Stomach smooth muscle (tissue), 2 donors: ENCODE data around the gene ENKD1.

Experiments used
- H3K27ac ChIP-seq: one replicate; pipeline ENCODE4 v1.7.0; 2013; ENCODE audit warnings: mild to moderate bottlenecking, low read length, inconsistent platforms
- H3K27me3 ChIP-seq, 2 donors: one replicate each; pipeline ENCODE4 v1.7.0; 2013; ENCODE audit warnings: low read length in 2 of 2; ENCODE audit not compliant: insufficient read depth in 2 of 2, control insufficient read depth in 1 of 2
- H3K36me3 ChIP-seq, 2 donors: one replicate each; pipeline ENCODE4 v1.7.0; 2013; ENCODE audit warnings: low read length in 2 of 2; ENCODE audit not compliant: control insufficient read depth in 2 of 2, insufficient read depth in 2 of 2
- H3K4me1 ChIP-seq: one replicate; pipeline ENCODE4 v1.7.0; 2013; ENCODE audit warnings: low read length; ENCODE audit not compliant: control insufficient read depth, insufficient read depth
- H3K4me3 ChIP-seq, 2 donors: one replicate each; pipeline ENCODE4 v1.7.0; 2013; ENCODE audit warnings: low read length in 2 of 2
- H3K9ac ChIP-seq, 2 donors: one replicate each; pipeline ENCODE4 v1.7.0; 2013; ENCODE audit warnings: low read length in 2 of 2, mild to moderate bottlenecking in 1 of 2
- H3K9me3 ChIP-seq, 2 donors: one replicate each; pipeline ENCODE4 v1.7.0; 2013; ENCODE audit warnings: low read length in 2 of 2; ENCODE audit not compliant: control insufficient read depth in 2 of 2
- donor health status: healthy.
- donor health status: Pancreatic carcinoma.

Gene ENKD1

GRCh38 chr16:67678354-67679023, 11.9 kb upstream of the ENKD1 start:
- H3K4me1 ChIP-seq = peaks cover 19% of the 10 kb centered on the region
- no peaks in the 10 kb centered on the region for H3K27me3 ChIP-seq
- H3K4me3 ChIP-seq = no peak overlapping the region
- no peaks in the 10 kb centered on the region for H3K9me3 ChIP-seq
- H3K27ac ChIP-seq = no peak overlapping the region
- no peak overlapping the region for H3K9ac ChIP-seq
- H3K36me3 ChIP-seq = peaks cover 5 to 10% of the 10 kb centered on the region in 2 donors

- Histone ChIP-seq H3K36me3 (peaks cover 4 to 9% of the 10 kb centered on the region in 2 donors), H3K4me1 (peaks cover 27% of the 10 kb centered on the region), H3K9ac (no peak overlapping the region), H3K27ac (no peak overlapping the region), H3K4me3 (no peak overlapping the region), H3K9me3 (no peaks in the 10 kb centered on the region), H3K27me3 (no peaks in the 10 kb centered on the region)
Observed at GRCh38 chr16:67677712-67678111, 11.2 kb upstream of the ENKD1 start.

- H3K9me3 ChIP-seq = no peaks in the 10 kb centered on the region
- peaks cover 27% of the 10 kb centered on the region for H3K4me1 ChIP-seq
- no peak overlapping the region for H3K27ac ChIP-seq
- H3K36me3 ChIP-seq = peaks cover 4 to 9% of the 10 kb centered on the region in 2 donors
- H3K4me3 ChIP-seq = no peak overlapping the region
- no peaks in the 10 kb centered on the region for H3K27me3 ChIP-seq
- no peak overlapping the region for H3K9ac ChIP-seq
Observed at GRCh38 chr16:67676939-67677338, 10.4 kb upstream of the ENKD1 start.

GRCh38 chr16:67676516-67676915, 10.0 kb upstream of the ENKD1 start:
- Histone ChIP-seq H3K9ac (no peak overlapping the region), H3K9me3 (no peaks in the 10 kb centered on the region), H3K4me3 (no peak overlapping the region), H3K27ac (no peak overlapping the region), H3K36me3 (peaks cover 4 to 7% of the 10 kb centered on the region in 2 donors), H3K27me3 (no peaks in the 10 kb centered on the region), H3K4me1 (peaks cover 27% of the 10 kb centered on the region)

GRCh38 chr16:67675999-67676398, 9.4 kb upstream of the ENKD1 start:
- H3K9ac ChIP-seq = no peak overlapping the region
- H3K4me1 ChIP-seq = peaks cover 27% of the 10 kb centered on the region
- H3K36me3 ChIP-seq = peaks cover 2 to 7% of the 10 kb centered on the region in 2 donors
- H3K4me3 ChIP-seq = no peak overlapping the region
- H3K27ac ChIP-seq = no peak overlapping the region
- H3K27me3 ChIP-seq = no peaks in the 10 kb centered on the region
- H3K9me3 ChIP-seq = no peaks in the 10 kb centered on the region

- no peak overlapping the region for H3K27ac ChIP-seq
- peaks cover 27% of the 10 kb centered on the region for H3K4me1 ChIP-seq
- no peak overlapping the region for H3K9ac ChIP-seq
- H3K9me3 ChIP-seq = no peaks in the 10 kb centered on the region
- H3K27me3 ChIP-seq = no peaks in the 10 kb centered on the region
- H3K4me3 ChIP-seq = no peak overlapping the region
- peaks cover 0 to 5% of the 10 kb centered on the region in 2 donors for H3K36me3 ChIP-seq
Observed at GRCh38 chr16:67675579-67675935, 9.0 kb upstream of the ENKD1 start.

GRCh38 chr16:67674851-67675578, 8.5 kb upstream of the ENKD1 start:
- Histone ChIP-seq H3K4me3 (no peak overlapping the region), H3K4me1 (peaks cover 27% of the 10 kb centered on the region), H3K27ac (no peak overlapping the region), H3K9me3 (no peaks in the 10 kb centered on the region), H3K9ac (no peak overlapping the region), H3K36me3 (peaks cover 0 to 3% of the 10 kb centered on the region in 2 donors), H3K27me3 (no peaks in the 10 kb centered on the region)

- peaks cover 27% of the 10 kb centered on the region for H3K4me1 ChIP-seq
- peaks cover 0 to 3% of the 10 kb centered on the region in 2 donors for H3K36me3 ChIP-seq
- no peaks in the 10 kb centered on the region for H3K27me3 ChIP-seq
- peak overlapping the region in 1 of 2 donors; percentile 36 for H3K9ac ChIP-seq
- H3K4me3 ChIP-seq = no peak overlapping the region
- no peaks in the 10 kb centered on the region for H3K9me3 ChIP-seq
- H3K27ac ChIP-seq = peak overlapping the region; percentile 73
Observed at GRCh38 chr16:67673712-67674580, 7.4 kb upstream of the ENKD1 start.

- H3K9me3 ChIP-seq = no peaks in the 10 kb centered on the region
- no peak overlapping the region for H3K4me3 ChIP-seq
- H3K4me1 ChIP-seq = peaks cover 26% of the 10 kb centered on the region
- peaks cover 0 to 3% of the 10 kb centered on the region in 2 donors for H3K36me3 ChIP-seq
- no peaks in the 10 kb centered on the region for H3K27me3 ChIP-seq
- peak overlapping the region in 1 of 2 donors; percentile 36 for H3K9ac ChIP-seq
- H3K27ac ChIP-seq = peak overlapping the region; percentile 49
Observed at GRCh38 chr16:67672739-67673662, 6.5 kb upstream of the ENKD1 start.

GRCh38 chr16:67672306-67672705, 5.8 kb upstream of the ENKD1 start:
- no peak overlapping the region for H3K4me3 ChIP-seq
- H3K36me3 ChIP-seq = peaks cover 0 to 3% of the 10 kb centered on the region in 2 donors
- peaks cover 33% of the 10 kb centered on the region for H3K4me1 ChIP-seq
- no peak overlapping the region for H3K9ac ChIP-seq
- no peaks in the 10 kb centered on the region for H3K9me3 ChIP-seq
- H3K27ac ChIP-seq = no peak overlapping the region
- no peaks in the 10 kb centered on the region for H3K27me3 ChIP-seq
